ENCODE results near the gene C1QTNF4.
A peak's percentile ranks its signal among the peaks of the same experiment; 100 is the strongest.

Gene C1QTNF4

DNA sequence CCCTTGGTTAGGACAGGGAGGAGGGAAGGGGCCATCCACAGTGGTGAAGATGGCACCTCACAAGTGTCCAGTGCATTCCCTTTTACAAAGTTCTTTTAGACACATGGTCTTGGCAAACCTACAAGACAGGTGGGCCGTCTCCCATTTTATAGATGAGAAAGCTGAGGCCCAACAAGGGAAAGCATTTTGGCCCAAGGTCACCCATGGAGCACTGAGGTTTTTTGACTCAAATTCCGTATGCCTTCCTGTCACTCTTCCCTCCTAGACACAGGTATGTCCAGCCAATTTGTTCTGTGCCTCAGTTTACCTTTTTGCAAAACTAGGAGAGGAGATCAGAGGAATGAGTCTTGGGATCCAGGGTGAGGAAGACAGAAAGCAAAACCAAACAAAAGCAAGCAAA is 1.2 kb downstream of the C1QTNF4 start:
- H3K9me3 ChIP-seq (ENCODE audit: insufficient read depth, low read depth, low read length) = no peaks in the 10 kb centered on the region
- H3K9ac ChIP-seq (ENCODE audit: low read depth, low read length) = no peak overlapping the region
- peaks cover 37% of the 10 kb centered on the region for H3K27me3 ChIP-seq (ENCODE audit: insufficient read depth, low read length)
- WGBS = 87% methylated on average over 2 of the region's 2 CpGs
- H3K36me3 ChIP-seq (ENCODE audit: insufficient read depth, low read length) = no peaks in the 10 kb centered on the region
- H3K4me3 ChIP-seq (ENCODE audit: low read length) = peak overlapping the region; percentile 75
- peaks cover 9% of the 10 kb centered on the region for H3K4me1 ChIP-seq (ENCODE audit: insufficient read depth, low read length)
- H3K27ac ChIP-seq (ENCODE audit: low read depth, low read length) = no peak overlapping the region

DNA sequence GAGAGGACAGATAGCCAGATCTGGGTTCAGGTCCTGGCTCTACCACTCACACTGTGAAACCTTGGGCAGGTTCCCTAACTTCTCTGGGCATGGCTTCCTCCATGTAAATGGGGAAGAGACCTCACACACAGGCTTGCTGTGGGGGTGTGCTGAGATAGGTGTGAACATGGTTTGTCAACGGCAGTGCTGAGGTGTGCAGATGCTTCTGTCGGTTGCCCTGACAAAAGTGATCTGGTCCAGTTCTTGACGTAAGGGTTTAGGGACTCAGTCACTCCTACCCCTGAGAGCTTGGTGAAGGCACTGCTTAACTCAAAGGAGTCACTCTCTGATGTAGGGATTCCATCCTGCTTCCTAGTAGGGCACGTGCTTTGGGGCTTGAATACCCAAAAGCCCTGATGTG is 2.0 kb downstream of the C1QTNF4 start:
- Histone ChIP-seq H3K27ac (ENCODE audit: low read depth, low read length) (no peak overlapping the region), H3K9ac (ENCODE audit: low read depth, low read length) (no peak overlapping the region), H3K4me3 (ENCODE audit: low read length) (no peak overlapping the region), H3K36me3 (ENCODE audit: insufficient read depth, low read length) (no peaks in the 10 kb centered on the region), H3K27me3 (ENCODE audit: insufficient read depth, low read length) (peaks cover 37% of the 10 kb centered on the region), H3K4me1 (ENCODE audit: insufficient read depth, low read length) (peaks cover 9% of the 10 kb centered on the region), H3K9me3 (ENCODE audit: insufficient read depth, low read depth, low read length) (no peaks in the 10 kb centered on the region)
- WGBS = 75% methylated on average over 4 of the region's 4 CpGs

DNA sequence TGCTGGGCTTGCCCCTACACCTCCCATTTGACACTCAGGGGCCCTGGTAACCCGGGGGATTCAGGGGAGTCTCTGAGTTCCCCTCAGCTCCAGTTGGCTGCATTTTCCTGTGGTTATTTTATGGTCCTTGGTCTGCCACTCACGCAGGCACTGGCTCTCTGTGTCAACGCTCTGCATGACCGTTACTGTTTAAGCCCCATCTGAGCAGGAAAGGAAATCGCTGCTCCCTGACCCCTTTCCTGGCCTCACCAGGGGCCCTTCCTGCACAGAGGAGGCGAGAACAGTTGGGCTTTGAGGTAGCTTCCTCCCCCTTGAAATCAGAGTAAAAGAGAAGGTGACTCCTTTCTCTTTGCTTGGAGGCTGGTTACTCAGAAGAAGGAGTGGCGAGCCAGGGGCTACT is 2.4 kb downstream of the C1QTNF4 start:
- Histone ChIP-seq H3K9me3 (ENCODE audit: insufficient read depth, low read depth, low read length) (no peaks in the 10 kb centered on the region), H3K27me3 (ENCODE audit: insufficient read depth, low read length) (peaks cover 37% of the 10 kb centered on the region), H3K9ac (ENCODE audit: low read depth, low read length) (no peak overlapping the region), H3K4me3 (ENCODE audit: low read length) (no peak overlapping the region), H3K27ac (ENCODE audit: low read depth, low read length) (no peak overlapping the region), H3K36me3 (ENCODE audit: insufficient read depth, low read length) (no peaks in the 10 kb centered on the region), H3K4me1 (ENCODE audit: insufficient read depth, low read length) (peaks cover 9% of the 10 kb centered on the region)
- WGBS = 49% methylated on average over 7 of the region's 7 CpGs

DNA sequence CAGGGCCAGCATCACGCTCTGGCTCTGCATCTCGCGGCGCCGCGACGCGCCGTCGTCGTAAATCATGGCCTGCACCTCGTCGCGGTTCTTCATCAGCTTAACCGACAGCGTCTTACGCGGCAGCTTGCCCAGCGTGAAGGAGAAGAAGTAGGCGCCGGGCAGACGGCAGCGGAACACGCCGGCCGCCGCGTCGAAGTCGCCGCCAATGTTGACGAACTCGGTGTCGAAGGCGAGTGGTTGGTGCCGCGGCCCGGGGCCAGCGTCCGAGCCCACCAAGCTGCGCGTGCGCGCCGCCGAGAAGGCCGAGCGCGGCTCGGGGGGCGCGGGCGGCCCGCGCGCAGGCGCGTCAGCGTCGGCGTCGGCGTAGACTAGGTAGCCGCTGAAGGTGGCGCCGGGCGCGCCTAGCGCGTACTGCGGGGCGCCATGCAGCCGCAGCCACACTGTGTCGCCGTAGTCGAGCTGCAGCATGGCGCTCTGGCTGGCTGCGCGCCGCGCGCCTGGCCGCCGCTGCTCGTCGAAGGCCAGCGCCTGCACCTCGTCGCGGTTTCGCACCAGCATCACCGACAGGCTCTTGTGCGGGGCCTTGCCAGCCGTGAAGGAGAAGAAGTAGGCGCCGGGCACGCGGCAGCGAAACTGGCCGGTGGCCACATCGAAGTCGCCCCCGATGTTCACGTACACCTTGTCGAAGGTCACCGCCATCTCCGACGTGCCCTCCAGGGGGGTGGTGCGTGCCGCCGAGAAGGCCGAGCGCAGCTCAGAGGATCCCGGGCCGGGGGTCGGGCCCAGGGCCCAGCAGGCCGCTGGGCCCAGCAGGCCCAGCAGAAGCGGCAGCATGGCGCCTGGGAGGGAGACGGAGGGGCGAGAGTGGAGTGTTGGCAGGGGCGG is 4.0 kb downstream of the C1QTNF4 start:
- Histone ChIP-seq H3K4me1 (ENCODE audit: insufficient read depth, low read length) (peaks cover 9% of the 10 kb centered on the region), H3K36me3 (ENCODE audit: insufficient read depth, low read length) (0 out of 2 replicates have a peak, but pooled peaks cover 1% of the 10 kb centered on the region), H3K9me3 (ENCODE audit: insufficient read depth, low read depth, low read length) (no peaks in the 10 kb centered on the region), H3K4me3 (ENCODE audit: low read length) (no peak overlapping the region), H3K27me3 (ENCODE audit: insufficient read depth, low read length) (peaks cover 33% of the 10 kb centered on the region), H3K27ac (ENCODE audit: low read depth, low read length) (no peak overlapping the region), H3K9ac (ENCODE audit: low read depth, low read length) (no peak overlapping the region)
- 97% methylated on average over 122 of the region's 122 CpGs for WGBS

DNA sequence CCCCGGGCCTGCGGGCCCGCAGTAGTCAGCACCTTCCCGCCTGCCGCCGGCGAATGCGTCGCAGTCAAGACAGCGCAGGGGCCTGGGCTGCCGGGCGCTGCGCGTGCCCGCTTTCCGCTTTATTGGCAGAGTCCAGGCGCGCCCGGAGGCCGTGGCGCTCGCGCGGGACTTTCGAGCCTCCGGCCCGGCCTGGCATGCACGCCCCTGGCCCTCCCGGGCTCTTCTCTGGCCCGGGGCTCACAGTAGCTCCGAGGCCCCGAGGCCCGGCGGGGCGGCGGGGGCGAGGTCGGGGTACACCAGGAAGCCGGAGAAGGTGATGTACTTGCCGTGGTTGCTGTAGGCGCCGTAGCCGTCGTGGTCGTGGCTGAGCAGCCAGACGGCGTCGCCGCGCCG is 4.6 kb downstream of the C1QTNF4 start:
- no peak overlapping the region for H3K27ac ChIP-seq (ENCODE audit: low read depth, low read length)
- H3K4me3 ChIP-seq (ENCODE audit: low read length) = no peak overlapping the region
- WGBS = 94% methylated on average over 51 of the region's 51 CpGs
- H3K9ac ChIP-seq (ENCODE audit: low read depth, low read length) = no peak overlapping the region
- H3K9me3 ChIP-seq (ENCODE audit: insufficient read depth, low read depth, low read length) = no peaks in the 10 kb centered on the region
- H3K36me3 ChIP-seq (ENCODE audit: insufficient read depth, low read length) = peaks cover 7% of the 10 kb centered on the region
- H3K27me3 ChIP-seq (ENCODE audit: insufficient read depth, low read length) = peaks cover 26% of the 10 kb centered on the region
- H3K4me1 ChIP-seq (ENCODE audit: insufficient read depth, low read length) = peaks cover 6% of the 10 kb centered on the region

DNA sequence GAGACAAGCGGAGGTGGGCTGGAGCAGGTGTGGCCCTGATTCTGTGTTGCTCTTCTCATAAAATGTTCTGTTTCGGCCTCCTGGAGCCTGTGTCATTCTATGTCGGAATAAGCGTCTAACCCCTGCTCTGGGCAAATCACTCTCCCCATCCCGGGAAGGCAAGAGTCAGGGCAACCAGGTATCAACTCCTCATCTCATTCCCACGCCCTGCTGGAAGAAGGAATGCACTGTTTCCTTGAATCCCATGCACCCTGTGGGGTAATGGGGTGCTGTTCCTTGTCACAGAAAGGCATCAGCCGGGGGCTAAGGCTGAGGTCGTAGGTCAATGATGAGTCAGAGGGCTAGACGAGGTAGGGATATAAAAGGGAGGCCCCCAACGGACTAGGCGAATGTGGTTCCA is 5.1 kb downstream of the C1QTNF4 start:
- 87% methylated on average over 10 of the region's 11 CpGs for whole genome bisulfite sequencing
- Histone ChIP-seq H3K36me3 (ENCODE audit: insufficient read depth, low read length) (peaks cover 12% of the 10 kb centered on the region), H3K27me3 (ENCODE audit: insufficient read depth, low read length) (peaks cover 22% of the 10 kb centered on the region), H3K27ac (ENCODE audit: low read depth, low read length) (no peak overlapping the region), H3K4me3 (ENCODE audit: low read length) (no peak overlapping the region), H3K9me3 (ENCODE audit: insufficient read depth, low read depth, low read length) (no peaks in the 10 kb centered on the region), H3K4me1 (ENCODE audit: insufficient read depth, low read length) (peaks cover 4% of the 10 kb centered on the region; the same call in 1 of the 2 replicates), H3K9ac (ENCODE audit: low read depth, low read length) (no peak overlapping the region)

DNA sequence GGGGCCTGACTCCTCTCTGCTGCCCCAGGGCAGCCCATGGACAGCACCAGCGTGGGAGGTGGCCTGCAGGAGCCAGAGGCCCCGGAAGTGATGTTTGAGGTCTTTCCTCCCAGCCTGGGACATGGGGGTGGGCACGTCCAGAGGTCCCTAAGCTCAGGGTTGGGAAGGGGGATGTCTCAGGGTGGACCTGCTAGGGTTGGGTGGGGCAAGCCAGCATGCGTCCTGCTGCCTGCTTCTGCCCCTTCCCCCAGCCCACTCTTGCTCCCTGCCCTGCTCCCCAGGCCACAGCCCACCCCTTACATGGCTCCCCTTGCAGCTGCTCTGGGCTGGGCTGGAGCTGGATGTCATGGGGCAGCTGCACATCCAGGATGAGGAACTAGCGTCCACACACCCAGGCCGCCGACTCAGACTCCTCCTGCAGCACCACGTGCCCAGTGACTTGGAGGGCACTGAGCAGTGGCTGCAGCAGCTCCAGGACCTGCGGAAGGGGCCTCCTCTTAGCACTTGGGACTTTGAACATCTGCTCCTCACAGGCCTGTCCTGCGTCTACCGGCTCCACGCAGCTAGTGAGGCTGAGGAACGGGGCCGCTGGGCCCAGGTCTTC is 6.4 kb downstream of the C1QTNF4 start:
- H3K4me3 ChIP-seq (ENCODE audit: low read length) = no peak overlapping the region
- 89% methylated on average over 14 of the region's 14 CpGs for WGBS
- H3K27me3 ChIP-seq (ENCODE audit: insufficient read depth, low read length) = peaks cover 9% of the 10 kb centered on the region
- H3K9ac ChIP-seq (ENCODE audit: low read depth, low read length) = no peak overlapping the region
- H3K4me1 ChIP-seq (ENCODE audit: insufficient read depth, low read length) = no peaks in the 10 kb centered on the region
- H3K27ac ChIP-seq (ENCODE audit: low read depth, low read length) = no peak overlapping the region
- no peaks in the 10 kb centered on the region for H3K9me3 ChIP-seq (ENCODE audit: insufficient read depth, low read depth, low read length)
- peaks cover 25% of the 10 kb centered on the region for H3K36me3 ChIP-seq (ENCODE audit: insufficient read depth, low read length)

DNA sequence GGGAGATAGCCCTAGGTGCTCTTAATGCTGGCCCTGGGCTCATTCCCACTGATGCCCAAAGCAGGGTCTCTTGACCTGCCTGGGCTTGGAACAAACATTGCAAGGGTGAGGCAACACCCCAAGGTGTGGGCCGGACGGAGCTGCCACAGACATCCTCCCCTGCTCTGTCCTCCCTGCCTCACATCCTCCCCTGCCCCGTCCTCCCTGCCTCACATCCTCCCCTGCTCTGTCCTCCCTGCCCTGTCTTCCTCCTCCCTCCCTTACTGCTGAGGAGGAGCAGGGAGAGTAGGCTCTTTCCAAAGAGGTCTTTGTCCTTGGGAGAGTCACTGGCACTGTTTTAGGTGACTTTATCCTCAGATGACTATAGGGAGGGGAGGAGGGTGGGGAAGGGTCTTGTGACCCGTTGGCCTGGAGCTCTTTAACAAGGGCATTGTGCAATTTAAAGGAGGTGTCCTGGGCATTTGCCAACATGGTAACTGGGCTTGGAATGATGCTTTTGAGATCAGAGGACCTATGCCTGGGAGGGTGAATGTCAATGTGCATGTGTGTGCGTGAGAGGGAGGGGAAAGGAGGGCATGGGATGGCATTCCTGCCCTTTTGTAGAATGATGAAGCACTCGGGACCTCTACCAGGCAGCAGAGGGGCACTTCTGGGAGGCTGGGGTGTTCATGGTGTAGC is 7.0 kb downstream of the C1QTNF4 start:
- WGBS = 79% methylated on average over 5 of the region's 6 CpGs
- Histone ChIP-seq H3K4me3 (ENCODE audit: low read length) (no peak overlapping the region), H3K27ac (ENCODE audit: low read depth, low read length) (no peak overlapping the region)

DNA sequence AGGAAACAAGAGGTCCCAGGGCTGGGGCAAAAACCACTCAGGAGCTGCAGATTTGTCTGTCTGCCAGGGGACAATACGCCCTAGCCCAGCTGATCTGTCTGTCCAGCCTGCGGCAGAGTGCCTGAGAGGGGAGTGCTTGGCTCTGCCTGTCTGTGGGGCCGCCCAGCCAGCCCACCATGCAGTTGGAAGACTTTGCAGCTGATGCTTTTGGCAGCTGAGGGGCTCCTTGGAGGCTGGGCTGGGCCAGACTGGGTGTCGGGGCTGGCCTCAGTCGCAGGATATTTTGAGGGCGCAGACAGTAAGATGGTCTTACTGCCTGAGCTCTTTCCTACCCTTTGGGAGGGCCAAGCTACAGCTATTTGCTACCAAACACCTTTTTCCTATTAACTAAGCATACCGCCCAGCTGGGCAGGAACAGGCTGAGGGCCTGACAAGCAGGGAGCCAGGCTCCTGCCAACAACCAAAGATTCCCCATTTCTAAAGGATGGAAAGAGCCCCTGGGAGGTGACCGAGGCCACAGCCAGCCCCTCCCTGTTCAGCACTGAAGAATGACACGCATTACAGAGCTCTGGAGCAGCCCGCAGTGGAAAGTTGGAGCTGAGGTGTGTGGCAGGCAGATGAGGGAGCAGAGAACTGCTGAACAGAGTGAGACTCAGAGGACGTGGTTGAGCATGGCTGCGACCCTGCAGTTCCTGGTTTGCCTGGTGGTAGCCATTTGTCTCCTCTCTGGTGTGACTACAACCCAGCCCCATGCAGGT is 7.9 kb downstream of the C1QTNF4 start, which contains the start of gene FAM180B:
Gene FAM180B (plus strand): TSS at position 581 of the 758 bp plus-strand sequence. CDS start 91 bp downstream, at position 672.
- peaks cover 40% of the 10 kb centered on the region for H3K36me3 ChIP-seq (ENCODE audit: insufficient read depth, low read length)
- H3K4me3 ChIP-seq (ENCODE audit: low read length) = no peak within 1 kb of the TSS
- H3K9ac ChIP-seq (ENCODE audit: low read depth, low read length) = no peak within 1 kb of the TSS
- no peak within 1 kb of the TSS for H3K27ac ChIP-seq (ENCODE audit: low read depth, low read length)
- H3K9me3 ChIP-seq (ENCODE audit: insufficient read depth, low read depth, low read length) = no peaks in the 10 kb centered on the region
- H3K27me3 ChIP-seq (ENCODE audit: insufficient read depth, low read length) = no peaks in the 10 kb centered on the region
- 84% methylated on average over 12 of the region's 12 CpGs for WGBS
- H3K4me1 ChIP-seq (ENCODE audit: insufficient read depth, low read length) = no peaks in the 10 kb centered on the region

More for the DNA sequence above, 7.0 kb downstream of the C1QTNF4 start:
- H3K27me3 ChIP-seq (ENCODE audit: insufficient read depth, low read length) = peaks cover 2% of the 10 kb centered on the region
- H3K9ac ChIP-seq (ENCODE audit: low read depth, low read length) = no peak overlapping the region
- H3K36me3 ChIP-seq (ENCODE audit: insufficient read depth, low read length) = peaks cover 31% of the 10 kb centered on the region
- H3K4me1 ChIP-seq (ENCODE audit: insufficient read depth, low read length) = no peaks in the 10 kb centered on the region
- no peaks in the 10 kb centered on the region for H3K9me3 ChIP-seq (ENCODE audit: insufficient read depth, low read depth, low read length)

DNA sequence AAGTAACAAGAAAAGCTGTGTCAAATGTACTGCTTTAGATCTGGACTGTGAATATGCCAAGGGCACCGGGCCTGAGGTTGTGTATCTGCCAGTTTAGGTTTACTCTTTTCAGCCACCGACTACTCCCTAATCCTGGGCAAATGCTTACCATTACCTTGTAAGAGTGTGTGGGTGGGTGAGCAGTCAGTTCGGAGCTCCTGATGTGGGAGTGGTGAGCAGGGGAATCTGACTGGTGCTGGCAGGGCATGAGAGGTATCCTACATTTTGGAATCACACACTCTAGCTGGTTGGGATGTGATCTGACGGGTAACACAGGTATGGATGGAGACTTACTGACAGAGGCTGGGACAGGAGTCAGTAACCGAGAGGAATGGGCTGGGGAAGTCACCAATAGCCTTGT is 10.4 kb downstream of the C1QTNF4 start:
- H3K4me3 ChIP-seq (ENCODE audit: low read length) = no peak overlapping the region
- peaks cover 52% of the 10 kb centered on the region for H3K36me3 ChIP-seq (ENCODE audit: insufficient read depth, low read length)
- H3K9me3 ChIP-seq (ENCODE audit: insufficient read depth, low read depth, low read length) = no peaks in the 10 kb centered on the region
- no peak overlapping the region for H3K27ac ChIP-seq (ENCODE audit: low read depth, low read length)
- no peaks in the 10 kb centered on the region for H3K27me3 ChIP-seq (ENCODE audit: insufficient read depth, low read length)
- WGBS = 98% methylated on average over 5 of the region's 5 CpGs
- H3K9ac ChIP-seq (ENCODE audit: low read depth, low read length) = no peak overlapping the region
- peaks cover 3% of the 10 kb centered on the region; the same call in 1 of the 2 replicates for H3K4me1 ChIP-seq (ENCODE audit: insufficient read depth, low read length)

Measured in HUES64 (cell line).